Posterior vena cava (tissue), 2 donors: ENCODE results near the gene ZNF304. TPM values are rescaled to one million over a fixed set of nuclear protein-coding genes. Genes with fewer than 3 reads are reported as not detected.

Experiments used
- DNase-seq: peaks from one replicate; pipeline ENCODE4 v3.0.0-alpha.2; 2020; ENCODE audit warnings: low spot score
- intact Hi-C, 2 donors: fragments of 100-400 bp; cut with DNase I; formaldehyde crosslinking; loops; one replicate each; pipeline versions ENCODE4 v1.14.1 to v1.14.2; 2022 to 2023
- total RNA-seq, 2 donors: library from RNA; stranded (reverse); fragmentation: NEBNext Ultra II Directional; extraction: Animal tissue kit (Norgen Biotek cat#: 25700); gene quantifications; one replicate each; pipeline ENCODE4 v1.2.1, GENCODE V29; 2021
- donor health status: DM: yes; HTN: yes; CAD: no.
- donor health status: DM: yes; HTN: yes; CAD: no.

Gene ZNF304
- total RNA-seq, 2 donors from 2014 or later = 8.3 to 9.4 TPM

- DNase-seq = no peak
- intact Hi-C loops = no loop called here
These were observed 55.5 kb downstream of the ZNF304 start for GRCh38 chr19:57406516-57407123.

Other genes starting within 250 kb of the ZNF304 start
- not detected for gene USP29, start 231.3 kb upstream of the ZNF304 start, total RNA-seq
- gene ZIM3, start 206.1 kb upstream of the ZNF304 start, total RNA-seq = not detected
- gene DUXA, start 183.8 kb upstream of the ZNF304 start, total RNA-seq = under 1 TPM in 1 of 2 donors, not detected in 1; 0.38 TPM
- 10 to 100 TPM; 35.1 to 37.8 TPM for gene ZNF264, start 159.8 kb upstream of the ZNF304 start, total RNA-seq
- gene AURKC, start 120.2 kb upstream of the ZNF304 start, total RNA-seq = 1 to 10 TPM; 1.6 to 2.0 TPM
- gene ZNF805, start 110.6 kb upstream of the ZNF304 start, total RNA-seq = 10 to 100 TPM; 12.9 to 15.5 TPM
- gene ZNF460, start 70.8 kb upstream of the ZNF304 start, total RNA-seq = 10 to 100 TPM; 46.6 to 49.7 TPM
- 1 to 10 TPM; 5.0 to 6.8 TPM for gene ZNF543, start 30.8 kb upstream of the ZNF304 start, total RNA-seq
- 1 to 10 TPM; 7.5 to 9.2 TPM for gene TRAPPC2B, start 12.3 kb downstream of the ZNF304 start, total RNA-seq
- 1 to 10 TPM; 2.4 to 3.5 TPM for gene ZNF547, start 12.3 kb downstream of the ZNF304 start, total RNA-seq
- gene ZNF548, start 38.6 kb downstream of the ZNF304 start, total RNA-seq = 10 to 100 TPM; 16.4 to 18.7 TPM
- gene ZNF17, start 59.9 kb downstream of the ZNF304 start, total RNA-seq = 10 to 100 TPM; 10.9 to 11.4 TPM
- 10 to 100 TPM in 1 of 2 donors, 1 to 10 TPM in 1; 7.1 to 10.2 TPM for gene ZNF749, start 84.1 kb downstream of the ZNF304 start, total RNA-seq
- gene VN1R1, start 105.9 kb downstream of the ZNF304 start, total RNA-seq = 1 to 10 TPM in 1 of 2 donors, under 1 TPM in 1; 0.88 to 1.2 TPM
- 1 to 10 TPM; 6.3 to 8.1 TPM for gene ZNF772, start 126.3 kb downstream of the ZNF304 start, total RNA-seq
- 1 to 10 TPM; 8.2 to 8.3 TPM for gene ZNF419, start 136.5 kb downstream of the ZNF304 start, total RNA-seq
- gene ZNF773, start 148.7 kb downstream of the ZNF304 start, total RNA-seq = 1 to 10 TPM; 5.7 to 7.2 TPM
- gene ZNF549, start 176.1 kb downstream of the ZNF304 start, total RNA-seq = 1 to 10 TPM; 4.3 to 6.1 TPM
- gene ZNF550, start 208.6 kb downstream of the ZNF304 start, total RNA-seq = 1 to 10 TPM; 3.7 to 4.5 TPM
- 1 to 10 TPM; 3.9 to 5.3 TPM for gene ZNF416, start 227.6 kb downstream of the ZNF304 start, total RNA-seq
- gene ZIK1, start 232.9 kb downstream of the ZNF304 start, total RNA-seq = 1 to 10 TPM; 4.5 to 5.0 TPM
- 1 to 10 TPM; 1.6 to 2.4 TPM for gene ZNF530, start 248.6 kb downstream of the ZNF304 start, total RNA-seq